Nephron (organoid): Measurements from ENCODE around the gene COX20.

ENCODE experiments used
- H3K27ac Mint-ChIP-seq, 3 experiments: 2 replicates each; pipeline ENCODE4 v1.8.0; 2020; ENCODE audit warnings: mixed read lengths in 3 of 3, mild to moderate bottlenecking in 2 of 3, moderate library complexity in 1 of 3
- H3K27me3 Mint-ChIP-seq: 2 replicates; pipeline ENCODE4 v1.8.0; 2021; ENCODE audit warnings: low read depth, mild to moderate bottlenecking, moderate library complexity, mixed read lengths
- H3K36me3 Mint-ChIP-seq: 2 replicates; pipeline ENCODE4 v1.8.0; 2020; ENCODE audit warnings: low read depth, mixed read lengths
- H3K4me1 Mint-ChIP-seq: 2 replicates; pipeline ENCODE4 v1.8.0; 2020; ENCODE audit warnings: mixed read lengths
- H3K4me3 Mint-ChIP-seq, 3 experiments: 2 replicates each; pipeline ENCODE4 v1.8.0; 2020; ENCODE audit warnings: mild to moderate bottlenecking in 3 of 3, mixed read lengths in 3 of 3, moderate library complexity in 2 of 3
- H3K9me3 Mint-ChIP-seq: 2 replicates; pipeline ENCODE4 v1.8.0; 2020; ENCODE audit warnings: mixed read lengths
- TF ChIP-seq, protein P1 (sequence below), 3 experiments: fragments of 200-600 bp; sonication (generic); IDR thresholded peaks; one replicate each; pipeline ENCODE4 v1.5.0; 2021; ENCODE audit warnings: antibody characterized with exemption in 3 of 3; ENCODE audit not compliant: unreplicated experiment in 3 of 3

Gene COX20

DNA sequence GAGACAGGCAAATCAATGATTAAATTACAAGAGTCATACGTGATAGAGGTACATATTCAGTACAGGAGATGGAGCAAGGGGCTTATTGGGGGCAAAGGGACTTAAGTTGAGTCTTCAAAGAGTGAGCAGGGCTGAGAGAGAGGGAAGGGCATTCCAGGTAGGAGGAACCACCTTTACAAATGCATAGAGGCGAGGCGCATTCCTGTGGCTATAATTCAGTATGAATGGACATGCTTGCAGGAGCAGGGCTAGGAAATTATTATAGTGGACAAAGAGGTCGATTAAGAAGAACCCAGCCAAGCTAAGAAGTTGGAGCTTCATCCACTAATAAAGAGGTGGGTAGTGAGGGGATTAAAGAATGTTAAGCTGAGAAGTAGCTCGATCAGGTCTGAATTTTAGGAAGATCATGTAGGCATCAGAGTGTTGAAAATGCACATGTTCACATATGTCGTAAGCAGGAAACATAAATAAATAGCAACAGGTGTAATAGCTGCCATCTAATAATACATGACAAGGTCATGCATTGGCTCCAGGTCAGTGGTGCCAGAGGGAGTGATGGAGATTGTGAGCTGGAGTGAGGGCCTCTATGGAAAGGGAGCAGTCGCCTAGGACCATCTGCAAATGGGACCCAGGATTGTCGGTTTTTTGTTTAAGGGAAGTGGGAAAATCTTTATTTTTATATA lies 40.9 kb downstream of the COX20 start:
- Mint-ChIP-seq H3K27me3 (no peaks in the 10 kb centered on the region), H3K27ac (no peak overlapping the region), H3K36me3 (no peaks in the 10 kb centered on the region), H3K4me1 (no peaks in the 10 kb centered on the region), H3K9me3 (no peaks in the 10 kb centered on the region), H3K4me3 (no peak overlapping the region)
- TF ChIP-seq, protein P1, sequence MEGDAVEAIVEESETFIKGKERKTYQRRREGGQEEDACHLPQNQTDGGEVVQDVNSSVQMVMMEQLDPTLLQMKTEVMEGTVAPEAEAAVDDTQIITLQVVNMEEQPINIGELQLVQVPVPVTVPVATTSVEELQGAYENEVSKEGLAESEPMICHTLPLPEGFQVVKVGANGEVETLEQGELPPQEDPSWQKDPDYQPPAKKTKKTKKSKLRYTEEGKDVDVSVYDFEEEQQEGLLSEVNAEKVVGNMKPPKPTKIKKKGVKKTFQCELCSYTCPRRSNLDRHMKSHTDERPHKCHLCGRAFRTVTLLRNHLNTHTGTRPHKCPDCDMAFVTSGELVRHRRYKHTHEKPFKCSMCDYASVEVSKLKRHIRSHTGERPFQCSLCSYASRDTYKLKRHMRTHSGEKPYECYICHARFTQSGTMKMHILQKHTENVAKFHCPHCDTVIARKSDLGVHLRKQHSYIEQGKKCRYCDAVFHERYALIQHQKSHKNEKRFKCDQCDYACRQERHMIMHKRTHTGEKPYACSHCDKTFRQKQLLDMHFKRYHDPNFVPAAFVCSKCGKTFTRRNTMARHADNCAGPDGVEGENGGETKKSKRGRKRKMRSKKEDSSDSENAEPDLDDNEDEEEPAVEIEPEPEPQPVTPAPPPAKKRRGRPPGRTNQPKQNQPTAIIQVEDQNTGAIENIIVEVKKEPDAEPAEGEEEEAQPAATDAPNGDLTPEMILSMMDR (IDR thresholded peaks at IDR 0.05; ENCODE audit: unreplicated experiment in 3 of 3), result no peak

DNA sequence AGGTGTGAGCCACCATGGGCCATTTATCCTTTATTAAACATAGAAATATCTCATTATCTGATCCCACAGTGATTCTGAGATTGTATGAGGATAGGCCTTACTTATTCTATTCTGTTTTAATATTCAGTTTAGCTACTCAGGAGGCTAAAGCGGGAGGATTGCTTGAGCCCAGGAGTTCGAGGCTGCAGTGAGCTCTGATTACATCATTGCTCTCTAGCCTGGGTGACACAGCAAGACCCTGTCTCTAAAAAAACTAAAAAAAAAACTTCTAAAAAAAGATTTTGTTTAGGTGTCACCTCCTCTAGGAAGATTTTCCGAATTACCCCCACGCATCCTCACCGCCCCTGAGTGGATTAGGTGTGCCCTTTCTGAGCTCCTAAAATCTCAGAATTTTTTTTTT lies 43.2 kb downstream of the COX20 start:
- TF ChIP-seq, protein P1 (IDR thresholded peaks at IDR 0.05; ENCODE audit: unreplicated experiment in 3 of 3), result no peak
- Mint-ChIP-seq H3K4me3 (no peak overlapping the region), H3K4me1 (no peaks in the 10 kb centered on the region)

DNA sequence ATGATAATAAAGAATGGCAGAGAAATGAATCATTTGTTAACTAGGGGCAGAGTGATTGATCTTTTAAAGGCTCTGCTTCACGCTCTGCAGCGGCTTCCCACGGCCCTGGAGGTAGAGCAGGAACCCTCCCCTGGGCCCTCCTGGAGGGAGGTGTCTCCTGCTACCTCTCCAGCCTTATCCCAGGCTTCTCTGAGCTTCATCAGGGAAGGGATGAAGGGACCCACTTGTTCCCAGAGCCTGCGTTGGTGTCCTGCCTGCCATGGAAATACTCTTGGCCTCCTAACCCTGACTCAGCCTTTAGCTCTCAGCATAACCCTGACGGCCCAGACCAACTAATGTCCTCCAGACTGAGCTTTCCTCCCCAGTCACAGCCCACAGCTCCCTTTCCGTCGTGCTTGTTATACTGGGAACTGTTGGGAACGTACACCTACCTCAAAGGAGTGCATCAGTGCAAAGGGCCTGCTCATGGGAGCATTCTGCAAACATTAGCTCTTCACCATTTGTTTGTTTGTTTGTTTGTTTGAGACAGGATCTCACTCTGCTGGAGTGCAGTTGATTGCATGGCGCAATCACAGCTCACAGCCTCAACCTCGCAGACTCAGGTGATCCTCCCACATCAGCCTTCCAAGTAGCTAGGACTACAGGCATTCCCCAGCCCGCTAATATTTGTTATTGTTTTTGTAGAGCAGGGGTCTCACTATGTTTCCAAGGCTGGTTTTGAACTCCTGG lies 46.3 kb downstream of the COX20 start:
- no peaks in the 10 kb centered on the region for H3K27me3 Mint-ChIP-seq
- TF ChIP-seq, protein P1 (IDR thresholded peaks at IDR 0.05; ENCODE audit: unreplicated experiment in 3 of 3), result no peak

More for the DNA sequence above, 43.2 kb downstream of the COX20 start:
- Mint-ChIP-seq H3K9me3 (no peaks in the 10 kb centered on the region), H3K27ac (no peak overlapping the region), H3K27me3 (no peaks in the 10 kb centered on the region), H3K36me3 (no peaks in the 10 kb centered on the region)

DNA sequence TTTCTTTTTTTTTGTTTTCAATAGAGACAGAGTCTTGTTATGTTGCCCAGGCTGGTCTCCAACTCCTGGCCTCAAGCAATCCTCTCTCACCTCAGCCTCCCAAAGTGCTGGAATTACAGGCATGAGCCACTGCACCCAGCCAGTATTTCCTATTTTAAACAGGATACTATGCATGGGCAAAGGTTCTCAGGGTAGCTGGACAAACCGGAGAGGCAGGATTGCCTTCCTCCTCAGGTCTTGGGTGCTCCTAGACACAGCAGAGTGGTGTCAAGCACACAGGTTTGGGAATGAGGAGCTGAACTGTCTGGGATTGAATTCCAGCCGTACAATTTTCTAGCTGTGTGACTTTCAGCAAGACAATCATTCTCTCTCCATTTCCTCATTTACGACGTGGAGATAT lies 51.8 kb downstream of the COX20 start:
- no peak overlapping the region for H3K27ac Mint-ChIP-seq
- no peaks in the 10 kb centered on the region for H3K36me3 Mint-ChIP-seq
- H3K9me3 Mint-ChIP-seq, result no peaks in the 10 kb centered on the region
- no peaks in the 10 kb centered on the region for H3K27me3 Mint-ChIP-seq
- H3K4me1 Mint-ChIP-seq, result no peaks in the 10 kb centered on the region
- H3K4me3 Mint-ChIP-seq, result no peak overlapping the region
- TF ChIP-seq, protein P1 (IDR thresholded peaks at IDR 0.05; ENCODE audit: unreplicated experiment in 3 of 3), result no peak

More for the DNA sequence above, 46.3 kb downstream of the COX20 start:
- Mint-ChIP-seq H3K27ac (peak overlapping the region in 1 of 3 experiments; percentile 37), H3K36me3 (no peaks in the 10 kb centered on the region), H3K9me3 (no peaks in the 10 kb centered on the region), H3K4me3 (no peak overlapping the region), H3K4me1 (no peaks in the 10 kb centered on the region)

DNA sequence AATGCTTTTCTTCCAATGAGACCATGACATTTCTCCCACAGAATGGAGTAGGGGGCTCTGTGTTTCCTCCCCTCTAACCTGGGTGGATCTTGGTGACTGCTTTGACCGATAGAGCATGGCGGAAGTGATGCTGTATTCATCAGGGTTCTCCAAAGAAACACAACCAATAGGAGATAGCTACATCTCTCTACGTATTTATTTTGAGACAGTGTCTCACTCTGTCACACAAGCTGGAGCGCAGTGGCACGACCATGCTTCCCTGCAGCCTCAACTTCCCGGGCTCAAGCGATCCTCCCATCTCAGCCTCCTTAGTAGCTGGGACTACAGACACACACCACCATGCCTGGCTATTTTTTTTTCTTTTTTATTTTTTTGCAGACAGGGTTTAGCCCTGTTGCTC lies 58.4 kb downstream of the COX20 start:
- Mint-ChIP-seq H3K36me3 (no peaks in the 10 kb centered on the region), H3K4me3 (no peak overlapping the region), H3K27ac (no peak overlapping the region), H3K9me3 (peaks cover 2% of the 10 kb centered on the region), H3K4me1 (no peaks in the 10 kb centered on the region), H3K27me3 (peaks cover 4% of the 10 kb centered on the region)
- TF ChIP-seq, protein P1 (IDR thresholded peaks at IDR 0.05; ENCODE audit: unreplicated experiment in 3 of 3), result no peak
